CD14-positive monocyte (primary cell): ENCODE measurements around the gene CBLB. TPM values are rescaled to one million over a fixed set of nuclear protein-coding genes. Genes with fewer than 3 reads are reported as not detected.

Experiments used
- DNase-seq, 3 donors: peaks; one replicate each; pipeline ENCODE4 v3.0.0-alpha.2; 2011 to 2022
- H2AFZ ChIP-seq: 2 replicates; pipeline ENCODE4 v1.6.0; 2012; ENCODE audit warnings: mild to moderate bottlenecking, low read depth, low read length, inconsistent platforms; ENCODE audit not compliant: insufficient read depth, poor library complexity, severe bottlenecking
- H3K27ac ChIP-seq, 2 donors: 1 replicate in 1 of 2; 2 replicates in 1 of 2; pipeline ENCODE4 v1.5.1; 2012 to 2013; ENCODE audit warnings: low read length in 2 of 2, control low read depth in 1 of 2, inconsistent platforms in 1 of 2, low read depth in 1 of 2, mild to moderate bottlenecking in 1 of 2
- H3K27me3 ChIP-seq, 2 donors: one replicate each; pipeline versions ENCODE4 v1.6.0 to v1.6.1; 2011 to 2013; ENCODE audit warnings: low read length in 2 of 2; ENCODE audit not compliant: control insufficient read depth in 2 of 2, insufficient read depth in 2 of 2
- H3K36me3 ChIP-seq, 2 donors: replicated peaks in 1 of 2; 1 replicate in 1 of 2; 2 replicates in 1 of 2; pipeline versions ENCODE4 v1.5.1 to v1.6.1; 2012 to 2013; ENCODE audit warnings: low read length in 2 of 2, control low read depth in 1 of 2, inconsistent platforms in 1 of 2, mild to moderate bottlenecking in 1 of 2; ENCODE audit not compliant: insufficient read depth in 2 of 2, control insufficient read depth in 1 of 2
- H3K4me1 ChIP-seq, 2 donors: 1 replicate in 1 of 2; 2 replicates in 1 of 2; pipeline versions ENCODE4 v1.5.1 to v1.6.1; 2012 to 2013; ENCODE audit warnings: low read length in 2 of 2, control low read depth in 1 of 2, inconsistent platforms in 1 of 2, mild to moderate bottlenecking in 1 of 2, moderate library complexity in 1 of 2; ENCODE audit not compliant: insufficient read depth in 2 of 2, control insufficient read depth in 1 of 2
- H3K4me2 ChIP-seq: replicated peaks from 2 replicates; pipeline ENCODE3; 2012; ENCODE audit warnings: low read length, moderate library complexity, mild to moderate bottlenecking; ENCODE audit not compliant: poor library complexity, severe bottlenecking; ENCODE audit errors: extremely low read depth
- H3K4me3 ChIP-seq, 3 experiments: fragments of 200-600 bp in 1 of 3; sonication (generic) in 1 of 3; replicated peaks in 1 of 3; 1 replicate in 2 of 3; 2 replicates in 1 of 3; pipeline ENCODE4 v1.5.1; 2011 to 2013; ENCODE audit warnings: low read length in 3 of 3, mild to moderate bottlenecking in 3 of 3, control low read depth in 2 of 3, low read depth in 2 of 3, inconsistent platforms in 1 of 3, moderate library complexity in 1 of 3
- H3K79me2 ChIP-seq: 2 replicates; pipeline ENCODE4 v1.6.0; 2012; ENCODE audit warnings: mild to moderate bottlenecking, control low read depth, inconsistent platforms, low read length, moderate library complexity; ENCODE audit not compliant: insufficient read depth
- H3K9ac ChIP-seq: 2 replicates; pipeline ENCODE4 v1.6.0; 2017; ENCODE audit warnings: low read length, mild to moderate bottlenecking; ENCODE audit not compliant: insufficient read depth, poor library complexity, severe bottlenecking
- H3K9me3 ChIP-seq, 2 donors: replicated peaks in 1 of 2; 1 replicate in 1 of 2; 2 replicates in 1 of 2; pipeline versions ENCODE4 v1.5.1 to v1.6.1; 2012 to 2013; ENCODE audit warnings: low read length in 2 of 2, control low read depth in 1 of 2; ENCODE audit not compliant: control insufficient read depth in 1 of 2, insufficient read depth in 1 of 2
- H4K20me1 ChIP-seq: 2 replicates; pipeline ENCODE4 v1.6.0; 2012; ENCODE audit warnings: mild to moderate bottlenecking, low read length, control low read depth, moderate library complexity; ENCODE audit not compliant: insufficient read depth
- H3K27ac Mint-ChIP-seq, 7 donors: one replicate each; pipeline ENCODE4 v1.8.0; 2020; ENCODE audit warnings: mild to moderate bottlenecking in 7 of 7, mixed read lengths in 7 of 7, moderate library complexity in 6 of 7, inconsistent platforms in 2 of 7
- H3K27me3 Mint-ChIP-seq, 3 donors: one replicate each; pipeline ENCODE4 v1.8.0; 2021 to 2022; ENCODE audit warnings: low read depth in 3 of 3, mild to moderate bottlenecking in 3 of 3, mixed read lengths in 3 of 3, moderate library complexity in 3 of 3, inconsistent platforms in 1 of 3
- H3K36me3 Mint-ChIP-seq, 2 donors: one replicate each; pipeline ENCODE4 v1.8.0; 2020; ENCODE audit warnings: mixed read lengths in 2 of 2, inconsistent platforms in 1 of 2, mild to moderate bottlenecking in 1 of 2
- H3K4me1 Mint-ChIP-seq: one replicate; pipeline ENCODE4 v1.8.0; 2020; ENCODE audit warnings: mild to moderate bottlenecking, mixed read lengths
- H3K4me3 Mint-ChIP-seq, 2 donors: one replicate each; pipeline ENCODE4 v1.8.0; 2020; ENCODE audit warnings: mild to moderate bottlenecking in 2 of 2, mixed read lengths in 2 of 2, moderate library complexity in 1 of 2
- H3K9me3 Mint-ChIP-seq, 7 donors: one replicate each; pipeline ENCODE4 v1.8.0; 2020 to 2022; ENCODE audit warnings: mixed read lengths in 7 of 7, mild to moderate bottlenecking in 6 of 7, moderate library complexity in 6 of 7, inconsistent platforms in 2 of 7
- CTCF ChIP-seq: fragments of 200-600 bp; IDR thresholded peaks from one replicate; pipeline ENCODE4 v1.8.0; 2022; ENCODE audit warnings: antibody characterized with exemption, mild to moderate bottlenecking
- WGBS: methylation state at CpG from one replicate; pipeline ENCODE4 v1.1.5; 2013; ENCODE audit warnings: missing lambda C conversion rate; ENCODE audit not compliant: insufficient coverage; 5-methylcytosine and 5-hydroxymethylcytosine counted together
- intact Hi-C, 2 donors: fragments of 100-400 bp; cut with micrococcal nuclease; formaldehyde crosslinking; loops; one replicate each; pipeline versions ENCODE4 v1.15.0 to v1.15.1; 2023
- polyA plus RNA-seq, 3 donors: library from polyadenylated mRNA; depleted of rRNA in 1 of 3; unstranded in 2 of 3; stranded (reverse) in 1 of 3; fragments of 300-500 nt in 2 of 3; fragments of >200 nt in 1 of 3; fragmentation: Illumina TruSeq in 2 of 3; gene quantifications; 1 replicate in 2 of 3; 2 replicates in 1 of 3; pipeline ENCODE4 v1.2.3, GENCODE V29; 2012 to 2021

CBLB gene
- polyA plus RNA-seq, 3 donors = 1.6 to 8.1 (median 3.6) TPM

- no peaks in the 10 kb centered on the region for H3K4me1 Mint-ChIP-seq
- no peak overlapping the region for H3K27ac Mint-ChIP-seq
- H3K9me3 ChIP-seq = peaks cover 0 to 3% of the 10 kb centered on the region in 2 donors
- no peak overlapping the region for H3K4me2 ChIP-seq
- H3K9me3 Mint-ChIP-seq = peaks cover 0 to 1% (median 0%) of the 10 kb centered on the region in 7 donors
- no peak overlapping the region for H3K9ac ChIP-seq
- no peak for DNase-seq
- no peak overlapping the region for H3K27ac ChIP-seq
- H4K20me1 ChIP-seq = no peaks in the 10 kb centered on the region
- H3K27me3 ChIP-seq = no peaks in the 10 kb centered on the region
- H3K4me3 ChIP-seq = no peak overlapping the region
- H3K27me3 Mint-ChIP-seq = no peaks in the 10 kb centered on the region
- WGBS = no CpG with 5 or more reads among the region's 1 CpG
- TF ChIP-seq CTCF = no peak
- no peaks in the 10 kb centered on the region for H3K4me1 ChIP-seq
- no peaks in the 10 kb centered on the region for H3K79me2 ChIP-seq
- H3K36me3 ChIP-seq = peaks cover 2 to 50% of the 10 kb centered on the region in 2 donors
- intact Hi-C loops = no loop called here
- no peak overlapping the region for H3K4me3 Mint-ChIP-seq
- H3K36me3 Mint-ChIP-seq = peaks cover 37 to 40% of the 10 kb centered on the region in 2 donors
- no peak overlapping the region for H2AFZ ChIP-seq
These were observed 17.2 kb downstream of the CBLB start for GRCh38 chr3:105851582-105851981.

- H3K4me2 ChIP-seq = no peak overlapping the region
- H3K36me3 Mint-ChIP-seq = peaks cover 37 to 38% of the 10 kb centered on the region in 2 donors
- no peaks in the 10 kb centered on the region for H3K79me2 ChIP-seq
- no peaks in the 10 kb centered on the region for H3K27me3 ChIP-seq
- peaks cover 2 to 50% of the 10 kb centered on the region in 2 donors for H3K36me3 ChIP-seq
- no peak overlapping the region for H3K4me3 Mint-ChIP-seq
- peaks cover 0 to 3% of the 10 kb centered on the region in 2 donors for H3K9me3 ChIP-seq
- no peaks in the 10 kb centered on the region for H3K4me1 Mint-ChIP-seq
- peaks cover 0 to 1% (median 0%) of the 10 kb centered on the region in 7 donors for H3K9me3 Mint-ChIP-seq
- no peaks in the 10 kb centered on the region for H3K4me1 ChIP-seq
- 100% methylated on average over 1 of the region's 2 CpGs for WGBS
- no peak for DNase-seq
- no peak overlapping the region for H3K9ac ChIP-seq
- no peak overlapping the region for H3K4me3 ChIP-seq
- no peak overlapping the region for H2AFZ ChIP-seq
- H3K27ac Mint-ChIP-seq = no peak overlapping the region
- H4K20me1 ChIP-seq = no peaks in the 10 kb centered on the region
- H3K27me3 Mint-ChIP-seq = no peaks in the 10 kb centered on the region
- intact Hi-C loops = no loop called here
- no peak for TF ChIP-seq CTCF
- no peak overlapping the region for H3K27ac ChIP-seq
These were observed 17.6 kb downstream of the CBLB start for GRCh38 chr3:105851176-105851575.
